Liver (tissue), 3 donors: Measurements from ENCODE around the gene SELENOH.

ENCODE experiments used
- ATF3 ChIP-seq: IDR thresholded peaks from 2 replicates; pipeline ENCODE4 v1.6.1; 2016; ENCODE audit warnings: antibody characterized with exemption
- CTCF ChIP-seq: fragments of 150-350 bp; IDR thresholded peaks from 2 replicates; pipeline ENCODE4 v1.5.1; 2017; ENCODE audit warnings: improper control_type of control experiment, low read depth, low read length; ENCODE audit not compliant: missing input control
- EGR1 ChIP-seq, 2 donors: IDR thresholded peaks; 2 replicates each; pipeline ENCODE4 v1.6.1; 2016 to 2018; ENCODE audit warnings: antibody characterized with exemption in 2 of 2, low read depth in 2 of 2
- GABPA ChIP-seq, 2 donors: IDR thresholded peaks in 1 of 2; conservative IDR thresholded peaks in 1 of 2; 2 replicates each; pipeline ENCODE4 v1.6.1; 2016; ENCODE audit warnings: antibody characterized with exemption in 2 of 2, mild to moderate bottlenecking in 1 of 2, moderate library complexity in 1 of 2
- HNF4G ChIP-seq: IDR thresholded peaks from 2 replicates; pipeline ENCODE4 v1.6.1; 2016; ENCODE audit warnings: antibody characterized with exemption
- RAD21 ChIP-seq, 2 donors: IDR thresholded peaks; 2 replicates each; pipeline ENCODE4 v1.6.1; 2016; ENCODE audit warnings: antibody characterized with exemption in 2 of 2, mild to moderate bottlenecking in 2 of 2
- REST ChIP-seq: IDR thresholded peaks from 2 replicates; pipeline ENCODE4 v1.6.1; 2016; ENCODE audit warnings: antibody characterized with exemption, mild to moderate bottlenecking
- TAF1 ChIP-seq: conservative IDR thresholded peaks from 2 replicates; pipeline ENCODE4 v1.6.1; 2016; ENCODE audit warnings: antibody characterized with exemption, mild to moderate bottlenecking
- YY1 ChIP-seq: IDR thresholded peaks from 2 replicates; pipeline ENCODE4 v1.6.1; 2016; ENCODE audit warnings: antibody characterized with exemption, mild to moderate bottlenecking
- ZBTB33 ChIP-seq: IDR thresholded peaks from 2 replicates; pipeline ENCODE4 v1.6.1; 2016; ENCODE audit warnings: antibody characterized with exemption
- donor health status: healthy.
- donor health status: healthy.

DNA sequence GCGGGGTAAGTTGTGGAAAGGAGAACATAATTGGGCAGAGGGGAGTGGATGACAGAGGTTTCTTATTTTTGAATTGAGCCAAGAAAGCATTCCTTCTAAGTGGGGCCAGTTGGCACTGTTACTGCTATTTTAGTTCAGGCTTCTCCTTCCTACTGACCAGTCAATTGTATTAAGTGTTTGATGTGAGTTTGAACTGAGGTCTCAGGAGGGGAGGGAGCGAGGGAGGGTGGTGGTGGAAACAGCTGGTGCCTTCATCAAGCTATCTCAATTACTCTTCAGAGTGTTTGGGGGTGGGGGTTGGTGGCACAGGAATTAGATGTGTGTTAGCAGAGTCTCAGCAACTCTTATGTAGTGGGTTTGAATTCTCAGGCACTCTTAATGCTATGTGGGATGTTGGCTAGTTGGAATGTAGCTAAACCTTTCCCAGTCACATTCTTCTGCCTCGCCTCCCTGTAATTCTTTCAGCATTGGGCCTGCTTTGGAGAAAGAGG, 34.8 kb downstream of the SELENOH start:
- TF ChIP-seq GABPA (IDR thresholded peaks at IDR 0.05 in 1 of 2, conservative IDR thresholded peaks at IDR 0.05 in 1 of 2) (no peak), ATF3 (no peak), CTCF (no peak), REST (no peak), EGR1 (IDR thresholded peaks at IDR 0.05; ENCODE audit: low read depth in 2 of 2) (no peak), TAF1 (no peak), HNF4G (no peak), RAD21 (IDR thresholded peaks at IDR 0.05) (no peak), YY1 (no peak), ZBTB33 (no peak)
